CD4-positive, alpha-beta T cell treated with Interleukin-6 for 4 hours (primary cell): ENCODE results near the gene OR4X1.
A peak's percentile ranks its signal among the peaks of the same experiment; 100 is the strongest.
"Not testable (repeated sequence)": the region's sequence is repeated elsewhere in the genome, so short reads cannot be mapped to it uniquely, and the experiment has no call there.

Experiments used
- DNase-seq: peaks from one replicate; pipeline ENCODE4 v3.0.0-alpha.2; 2020; ENCODE audit warnings: mixed read lengths

The OR4X1 gene, protein sequence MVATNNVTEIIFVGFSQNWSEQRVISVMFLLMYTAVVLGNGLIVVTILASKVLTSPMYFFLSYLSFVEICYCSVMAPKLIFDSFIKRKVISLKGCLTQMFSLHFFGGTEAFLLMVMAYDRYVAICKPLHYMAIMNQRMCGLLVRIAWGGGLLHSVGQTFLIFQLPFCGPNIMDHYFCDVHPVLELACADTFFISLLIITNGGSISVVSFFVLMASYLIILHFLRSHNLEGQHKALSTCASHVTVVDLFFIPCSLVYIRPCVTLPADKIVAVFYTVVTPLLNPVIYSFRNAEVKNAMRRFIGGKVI

GRCh38 chr11:48263423-48263911, at the start of gene OR4X1:
Gene OR4X1, plus strand, starts transcription at chr11:48263861. Its CDS starts 0 bp downstream, at chr11:48263861.
- no peak for DNase-seq

GRCh38 chr11:48216510-48216909, 47.2 kb upstream of the OR4X1 start, which contains the start of gene OR4B1:
Gene OR4B1, plus strand, starts transcription at chr11:48216810. Its CDS starts 0 bp downstream, at chr11:48216810.
- DNase-seq = no peak

GRCh38 chr11:48228761-48229160, 34.9 kb upstream of the OR4X1 start:
- DNase-seq = no peak

DNA sequence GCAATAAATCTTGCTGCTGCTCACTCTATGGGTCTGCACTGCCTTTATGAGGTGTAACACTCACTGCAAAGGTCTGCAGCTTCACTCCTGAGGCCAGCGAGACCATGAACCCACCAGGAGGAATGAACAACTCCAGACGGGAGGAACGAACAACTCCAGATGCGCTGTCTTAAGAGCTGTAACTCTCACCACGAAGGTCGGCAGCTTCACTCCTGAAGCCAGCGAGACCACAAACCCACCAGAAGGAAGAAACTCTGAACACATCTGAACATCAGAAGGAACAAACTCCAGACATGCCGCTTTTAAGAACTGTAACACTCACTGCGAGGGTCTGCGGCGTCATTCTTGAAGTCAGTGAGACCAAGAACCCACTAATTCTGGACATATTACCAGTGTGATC, 33.6 kb upstream of the OR4X1 start:
- not testable (repeated sequence) for DNase-seq

DNA sequence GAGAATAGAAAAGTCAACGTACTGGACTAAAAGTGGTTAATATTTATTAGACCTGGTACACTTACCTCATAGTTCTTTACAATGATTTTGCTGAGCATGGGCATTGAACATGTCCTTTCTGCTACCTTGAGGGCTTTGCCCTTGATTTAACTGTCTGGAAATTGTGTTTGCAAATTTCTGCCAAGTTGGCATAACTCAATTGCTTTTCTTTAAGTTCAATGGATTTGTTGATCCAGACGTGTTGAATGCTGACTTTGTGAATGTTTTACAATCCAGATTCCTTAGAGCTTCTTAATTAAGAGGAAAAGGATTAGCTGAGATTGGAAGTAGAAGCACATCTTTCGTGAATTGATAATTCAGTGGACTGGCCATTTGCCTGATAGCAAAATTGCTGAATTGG, 25.9 kb upstream of the OR4X1 start:
- no peak for DNase-seq

DNA sequence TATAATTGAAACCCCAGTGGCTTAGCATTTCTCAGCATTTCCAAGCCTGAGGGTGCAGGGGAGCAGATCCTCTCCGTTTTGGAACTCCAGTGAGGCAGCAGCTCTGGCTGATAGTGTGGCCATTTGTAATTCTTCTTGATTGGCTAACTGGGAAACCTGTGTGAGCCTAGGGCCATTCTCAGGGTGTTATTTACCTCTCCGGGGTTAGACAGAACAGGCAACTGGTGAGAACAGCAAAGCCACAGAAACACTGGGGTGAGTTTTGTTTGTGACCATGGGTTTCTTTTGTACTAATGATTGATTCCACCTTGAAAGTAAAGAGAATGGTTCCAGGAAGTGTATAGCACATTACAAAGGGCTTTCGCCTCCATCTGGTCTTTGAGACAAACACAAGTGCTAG, 21.2 kb upstream of the OR4X1 start:
- DNase-seq = no peak

DNA sequence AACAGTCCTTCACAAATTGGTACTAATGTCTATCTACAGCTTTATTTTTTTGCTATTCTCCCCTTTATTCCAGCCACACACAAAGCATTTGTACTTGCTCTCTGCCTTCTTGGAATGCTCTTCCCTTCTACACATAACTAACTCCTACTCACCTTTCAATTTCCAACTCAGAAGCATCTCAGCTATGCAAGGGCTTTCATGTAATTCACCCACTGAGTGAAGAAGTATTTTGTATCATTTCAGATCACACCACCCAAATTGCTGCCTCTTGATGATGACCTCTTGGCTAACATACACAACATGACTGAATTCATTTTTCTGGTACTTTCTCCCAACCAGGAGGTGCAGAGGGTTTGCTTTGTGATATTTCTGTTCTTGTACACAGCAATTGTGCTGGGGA, 18.9 kb upstream of the OR4X1 start, which contains the start of gene OR4X2:
Gene OR4X2 (plus strand): TSS at position 301 of the 400 bp plus-strand sequence. CDS start 0 bp downstream, at position 301.
- no peak for DNase-seq

DNA sequence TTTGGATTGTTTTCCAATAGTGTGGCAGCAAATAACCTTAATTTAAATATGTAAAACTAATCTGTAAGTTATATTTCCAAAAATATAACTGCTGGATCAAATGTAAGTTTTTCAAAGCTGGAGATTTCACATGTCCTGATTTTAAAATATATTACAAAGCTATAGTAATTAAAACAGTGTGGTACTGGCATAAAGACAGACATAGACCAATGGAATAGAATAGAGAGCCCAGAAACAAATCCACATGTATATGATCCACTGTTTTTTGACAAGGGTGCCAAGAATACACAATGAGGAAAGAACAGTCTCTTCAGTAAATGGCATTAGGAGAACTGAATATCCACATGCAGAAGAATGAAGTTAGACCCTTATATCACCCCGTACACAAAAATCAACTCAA, 14.8 kb upstream of the OR4X1 start:
- no peak for DNase-seq

GRCh38 chr11:48261600-48261999, 2.1 kb upstream of the OR4X1 start:
- no peak for DNase-seq

- DNase-seq = no peak
Observed at GRCh38 chr11:48270621-48271020, 7.0 kb downstream of the OR4X1 start.

DNA sequence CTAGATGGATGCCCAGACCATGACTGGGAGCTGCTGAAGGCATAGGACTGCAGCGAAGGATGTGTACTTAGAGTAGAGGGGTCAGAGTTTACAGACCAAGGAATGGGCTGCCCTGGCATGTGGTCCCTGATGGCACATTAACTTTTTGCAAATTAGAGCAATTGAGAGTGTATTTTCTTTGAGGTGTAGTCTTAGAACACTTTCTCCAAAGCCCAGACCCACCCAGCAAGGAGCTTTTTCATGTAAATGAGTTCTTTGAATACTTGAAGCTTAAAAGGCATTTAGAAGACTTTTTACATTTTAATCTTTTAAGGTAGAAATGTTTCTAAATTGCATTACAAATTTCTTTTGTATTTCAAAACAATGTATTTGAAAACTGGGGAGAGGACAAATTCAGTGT, 8.9 kb downstream of the OR4X1 start:
- DNase-seq = no peak

GRCh38 chr11:48305923-48306322, 42.3 kb downstream of the OR4X1 start, which contains the start of gene OR4S1:
Gene OR4S1, plus strand, starts transcription at chr11:48306223. Its CDS starts 0 bp downstream, at chr11:48306223.
- DNase-seq = no peak

DNA sequence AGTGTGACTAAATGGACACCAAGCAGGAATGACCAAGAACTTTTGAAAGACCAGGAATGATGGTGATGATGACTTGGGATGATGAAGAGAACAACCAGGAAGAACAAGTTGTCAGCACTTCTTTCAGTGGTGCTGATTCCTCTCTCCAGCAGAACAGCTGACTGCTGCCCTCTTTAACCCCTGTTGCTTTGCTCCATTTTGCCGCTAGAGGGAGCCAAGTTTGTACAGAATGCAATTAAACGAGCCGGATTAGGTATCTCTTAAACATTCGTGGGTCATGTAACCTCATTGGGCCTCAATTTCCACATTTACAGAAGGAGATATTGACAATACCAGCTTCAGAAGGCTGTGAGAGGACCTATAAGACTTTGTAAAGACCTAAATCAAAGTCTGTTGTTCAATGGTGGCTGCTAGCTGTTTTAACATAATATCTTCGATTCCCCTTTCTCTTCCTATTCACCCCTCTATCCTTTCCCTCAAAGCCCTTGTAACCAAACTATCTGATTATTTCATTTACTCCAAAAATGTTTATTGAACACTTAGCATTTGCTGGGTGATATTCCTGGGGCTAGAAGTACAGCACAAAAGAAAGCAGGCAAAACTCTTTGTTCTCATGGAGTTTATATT, 44.2 kb downstream of the OR4X1 start:
- DNase-seq = peak; percentile 65

- DNase-seq = not testable (repeated sequence)
Observed at GRCh38 chr11:48313590-48313989, 49.9 kb downstream of the OR4X1 start.
